ENCODE data around the gene GPR176.

The GPR176 gene

GRCh38 chr15:39892418-39892817, 27.6 kb downstream of the GPR176 start:
- no peak overlapping the region for H3K9ac ChIP-seq (ENCODE audit: low read depth, low read length, poor library complexity, severe bottlenecking)

GRCh38 chr15:39890621-39891020, 29.4 kb downstream of the GPR176 start:
- Histone ChIP-seq H3K9me3 (ENCODE audit: insufficient read depth, low read depth, low read length) (no peaks in the 10 kb centered on the region), H2AFZ (ENCODE audit: low read length) (no peak overlapping the region), H3K36me3 (ENCODE audit: insufficient read depth, low read length) (no peaks in the 10 kb centered on the region), H3K79me2 (ENCODE audit: insufficient read depth, low read length) (no peaks in the 10 kb centered on the region), H3K27me3 (ENCODE audit: insufficient read depth, low read length, poor library complexity, severe bottlenecking) (no peaks in the 10 kb centered on the region), H3K9me2 (replicated peaks; ENCODE audit: low read depth, low read length) (no peaks in the 10 kb centered on the region), H3F3A (ENCODE audit: low read depth) (no peaks in the 10 kb centered on the region), H4K20me1 (ENCODE audit: insufficient read depth, low read length, poor library complexity, severe bottlenecking) (no peaks in the 10 kb centered on the region), H3K4me2 (ENCODE audit: low read depth, low read length, poor library complexity, severe bottlenecking) (no peak overlapping the region), H3K4me3 (ENCODE audit: low read length, poor library complexity, severe bottlenecking) (no peak overlapping the region), H3K9ac (ENCODE audit: low read depth, low read length, poor library complexity, severe bottlenecking) (no peak overlapping the region), H3K4me1 (ENCODE audit: insufficient read depth, low read length, poor library complexity, severe bottlenecking) (no peaks in the 10 kb centered on the region)
- TF ChIP-seq EZH2phosphoT487 (IDR thresholded peaks at IDR 0.05; ENCODE audit: borderline replicate concordance): no peak
- TF ChIP-seq CTCF (conservative IDR thresholded peaks at IDR 0.05; ENCODE audit: low read length): no peak

More at GRCh38 chr15:39892418-39892817, 27.6 kb downstream of the GPR176 start:
- H3K4me3 ChIP-seq (ENCODE audit: low read length, poor library complexity, severe bottlenecking): no peak overlapping the region
- no peaks in the 10 kb centered on the region for H3K9me3 ChIP-seq (ENCODE audit: insufficient read depth, low read depth, low read length)
- no peak overlapping the region for H2AFZ ChIP-seq (ENCODE audit: low read length)
- no peaks in the 10 kb centered on the region for H4K20me1 ChIP-seq (ENCODE audit: insufficient read depth, low read length, poor library complexity, severe bottlenecking)
- H3K79me2 ChIP-seq (ENCODE audit: insufficient read depth, low read length): no peaks in the 10 kb centered on the region
- no peak overlapping the region for H3K4me2 ChIP-seq (ENCODE audit: low read depth, low read length, poor library complexity, severe bottlenecking)
- no peaks in the 10 kb centered on the region for H3F3A ChIP-seq (ENCODE audit: low read depth)
- no peak for TF ChIP-seq EZH2phosphoT487 (IDR thresholded peaks at IDR 0.05; ENCODE audit: borderline replicate concordance)
- no peak for TF ChIP-seq CTCF (conservative IDR thresholded peaks at IDR 0.05; ENCODE audit: low read length)
- no peaks in the 10 kb centered on the region for H3K4me1 ChIP-seq (ENCODE audit: insufficient read depth, low read length, poor library complexity, severe bottlenecking)
- H3K9me2 ChIP-seq (replicated peaks; ENCODE audit: low read depth, low read length): no peaks in the 10 kb centered on the region
- H3K36me3 ChIP-seq (ENCODE audit: insufficient read depth, low read length): no peaks in the 10 kb centered on the region
- H3K27me3 ChIP-seq (ENCODE audit: insufficient read depth, low read length, poor library complexity, severe bottlenecking): no peaks in the 10 kb centered on the region

GRCh38 chr15:39889601-39890000, 30.5 kb downstream of the GPR176 start:
- no peak for TF ChIP-seq CTCF (conservative IDR thresholded peaks at IDR 0.05; ENCODE audit: low read length)
- no peaks in the 10 kb centered on the region for H3K36me3 ChIP-seq (ENCODE audit: insufficient read depth, low read length)
- H3F3A ChIP-seq (ENCODE audit: low read depth): no peaks in the 10 kb centered on the region
- no peaks in the 10 kb centered on the region for H4K20me1 ChIP-seq (ENCODE audit: insufficient read depth, low read length, poor library complexity, severe bottlenecking)
- no peak overlapping the region for H2AFZ ChIP-seq (ENCODE audit: low read length)
- no peaks in the 10 kb centered on the region for H3K79me2 ChIP-seq (ENCODE audit: insufficient read depth, low read length)
- no peaks in the 10 kb centered on the region for H3K27me3 ChIP-seq (ENCODE audit: insufficient read depth, low read length, poor library complexity, severe bottlenecking)
- H3K4me3 ChIP-seq (ENCODE audit: low read length, poor library complexity, severe bottlenecking): no peak overlapping the region
- H3K4me2 ChIP-seq (ENCODE audit: low read depth, low read length, poor library complexity, severe bottlenecking): no peak overlapping the region
- no peaks in the 10 kb centered on the region for H3K9me2 ChIP-seq (replicated peaks; ENCODE audit: low read depth, low read length)
- no peak overlapping the region for H3K9ac ChIP-seq (ENCODE audit: low read depth, low read length, poor library complexity, severe bottlenecking)
- H3K9me3 ChIP-seq (ENCODE audit: insufficient read depth, low read depth, low read length): no peaks in the 10 kb centered on the region
- H3K4me1 ChIP-seq (ENCODE audit: insufficient read depth, low read length, poor library complexity, severe bottlenecking): no peaks in the 10 kb centered on the region
